Neural crest cell (in vitro differentiated cells): ENCODE results near the gene ATXN7L1. TPM values are rescaled to one million over a fixed set of nuclear protein-coding genes. Genes with fewer than 3 reads are reported as not detected.

Experiments used
- DNase-seq: peaks from one replicate; pipeline ENCODE4 v3.0.0; 2021; ENCODE audit warnings: low read depth, mixed read lengths, low spot score
- H3K27ac Mint-ChIP-seq: one replicate; pipeline ENCODE4 v1.8.0; 2021; ENCODE audit warnings: mild to moderate bottlenecking, mixed read lengths; ENCODE audit not compliant: unreplicated experiment
- H3K27me3 Mint-ChIP-seq: 2 replicates; pipeline ENCODE4 v1.8.0; 2021; ENCODE audit warnings: low read depth, mild to moderate bottlenecking, mixed read lengths
- H3K36me3 Mint-ChIP-seq: 2 replicates; pipeline ENCODE4 v1.8.0; 2021; ENCODE audit warnings: low read depth, mild to moderate bottlenecking, mixed read lengths
- H3K4me1 Mint-ChIP-seq: 2 replicates; pipeline ENCODE4 v1.8.0; 2021; ENCODE audit warnings: mixed read lengths
- H3K4me3 Mint-ChIP-seq: one replicate; pipeline ENCODE4 v1.8.0; 2021; ENCODE audit warnings: mild to moderate bottlenecking, mixed read lengths
- H3K9me3 Mint-ChIP-seq: 2 replicates; pipeline ENCODE4 v1.8.0; 2021; ENCODE audit warnings: mixed read lengths
- CTCF ChIP-seq: fragments of 200-600 bp; sonication (generic); conservative IDR thresholded peaks from 2 replicates; pipeline ENCODE4 v1.5.0; 2021; ENCODE audit warnings: antibody characterized with exemption, mild to moderate bottlenecking
- total RNA-seq: library from RNA; stranded (reverse); gene quantifications from 2 replicates; pipeline ENCODE4 v1.2.1, GENCODE V29; 2021

The ATXN7L1 gene
- total RNA-seq, 1 donor from 2014 or later: 14.4 TPM

DNA sequence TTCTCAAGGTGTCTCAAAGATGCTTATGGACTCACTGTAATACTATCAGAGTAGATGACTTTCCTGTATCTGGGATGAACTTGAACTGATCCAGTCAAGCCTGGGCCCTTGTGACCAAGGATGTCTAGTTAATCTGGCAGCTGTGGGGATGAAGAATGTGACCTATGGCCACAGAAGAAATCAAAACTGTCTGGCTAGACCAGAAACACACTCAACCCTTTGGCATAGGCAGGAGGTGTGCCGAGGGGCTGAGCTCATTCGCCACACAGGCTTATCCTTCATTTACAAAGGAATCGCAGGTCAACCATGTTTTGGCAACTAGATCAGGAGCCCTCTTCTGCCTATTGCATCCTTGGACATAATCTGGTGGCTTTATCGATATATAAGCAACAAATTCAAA, 110.6 kb downstream of the ATXN7L1 start:
- no peak overlapping the region for H3K27ac Mint-ChIP-seq
- H3K36me3 Mint-ChIP-seq: no peaks in the 10 kb centered on the region
- H3K4me3 Mint-ChIP-seq: no peak overlapping the region
- no peak for TF ChIP-seq CTCF
- H3K4me1 Mint-ChIP-seq: peaks cover 30% of the 10 kb centered on the region
- H3K27me3 Mint-ChIP-seq: no peaks in the 10 kb centered on the region
- no peaks in the 10 kb centered on the region for H3K9me3 Mint-ChIP-seq
- no peak for DNase-seq

DNA sequence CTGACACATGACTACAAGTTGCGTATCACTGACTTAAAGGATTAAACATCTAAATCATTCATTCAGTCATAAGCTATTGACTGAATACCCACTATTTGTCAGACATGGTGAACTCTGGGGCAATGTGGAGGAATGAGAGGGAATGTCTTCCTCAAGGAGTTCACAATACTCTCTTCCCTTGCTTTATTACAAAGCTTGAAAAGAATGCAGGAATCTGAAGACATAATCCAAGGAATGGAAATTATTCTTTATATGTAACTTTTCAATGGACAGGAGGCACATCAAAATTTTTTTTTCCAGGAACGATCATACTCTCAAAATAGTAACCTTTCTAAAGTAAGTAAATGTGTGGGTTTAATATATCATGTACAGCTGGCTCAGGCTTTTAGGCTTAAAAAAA, 111.9 kb downstream of the ATXN7L1 start:
- no peak for TF ChIP-seq CTCF
- Mint-ChIP-seq H3K4me1 (peaks cover 21% of the 10 kb centered on the region), H3K9me3 (no peaks in the 10 kb centered on the region)

GRCh38 chr7:105760551-105761447, 115.6 kb downstream of the ATXN7L1 start:
- TF ChIP-seq CTCF: peak; percentile 10
- Mint-ChIP-seq H3K4me1 (peaks cover 3% of the 10 kb centered on the region), H3K36me3 (no peaks in the 10 kb centered on the region), H3K4me3 (no peak overlapping the region), H3K9me3 (no peaks in the 10 kb centered on the region), H3K27me3 (no peaks in the 10 kb centered on the region), H3K27ac (no peak overlapping the region)
- DNase-seq: no peak

More for the DNA sequence above, 111.9 kb downstream of the ATXN7L1 start:
- no peak overlapping the region for H3K4me3 Mint-ChIP-seq
- H3K27me3 Mint-ChIP-seq: no peaks in the 10 kb centered on the region
- no peak for DNase-seq
- H3K27ac Mint-ChIP-seq: no peak overlapping the region
- H3K36me3 Mint-ChIP-seq: no peaks in the 10 kb centered on the region

- H3K27ac Mint-ChIP-seq: no peak overlapping the region
- H3K27me3 Mint-ChIP-seq: no peaks in the 10 kb centered on the region
- no peaks in the 10 kb centered on the region for H3K9me3 Mint-ChIP-seq
- TF ChIP-seq CTCF: peak; percentile 73
- no peak for DNase-seq
- H3K4me1 Mint-ChIP-seq: peaks cover 3% of the 10 kb centered on the region
- H3K4me3 Mint-ChIP-seq: no peak overlapping the region
- H3K36me3 Mint-ChIP-seq: no peaks in the 10 kb centered on the region
Measured at GRCh38 chr7:105759670-105760550, 116.5 kb downstream of the ATXN7L1 start.

GRCh38 chr7:105756367-105756766, 120.0 kb downstream of the ATXN7L1 start:
- no peak for TF ChIP-seq CTCF
- Mint-ChIP-seq H3K4me3 (no peak overlapping the region), H3K9me3 (no peaks in the 10 kb centered on the region), H3K27ac (no peak overlapping the region), H3K27me3 (no peaks in the 10 kb centered on the region), H3K4me1 (peaks cover 28% of the 10 kb centered on the region), H3K36me3 (no peaks in the 10 kb centered on the region)
- no peak for DNase-seq
